HG03558 (cell line): ENCODE measurements around the gene MAGI2.
"Not testable (repeated sequence)": the region's sequence is repeated elsewhere in the genome, so short reads cannot be mapped to it uniquely, and the experiment has no call there.

Source experiments
- ATAC-seq: cut with Tn5 transposase; IDR thresholded peaks from one replicate; pipeline ENCODE4 v1.9.1; 2021; ENCODE audit warnings: moderate number of reproducible peaks; ENCODE audit not compliant: unreplicated experiment; ENCODE audit errors: extremely low read depth

The MAGI2 gene

GRCh38 chr7:78307892-78308291 lies 1145.6 kb downstream of the MAGI2 start:
- ATAC-seq, result no peak

- ATAC-seq, result no peak
Observed at GRCh38 chr7:78306634-78307033, 1146.8 kb downstream of the MAGI2 start.

GRCh38 chr7:78301407-78301806 lies 1152.1 kb downstream of the MAGI2 start:
- ATAC-seq, result no peak

GRCh38 chr7:78299088-78299487 lies 1154.4 kb downstream of the MAGI2 start:
- ATAC-seq, result no peak

GRCh38 chr7:78296644-78297371 lies 1156.7 kb downstream of the MAGI2 start:
- no peak for ATAC-seq

GRCh38 chr7:78296046-78296597 lies 1157.3 kb downstream of the MAGI2 start:
- no peak for ATAC-seq

GRCh38 chr7:78289471-78289870 lies 1164.0 kb downstream of the MAGI2 start:
- not testable (repeated sequence) for ATAC-seq

- ATAC-seq, result no peak
Observed at GRCh38 chr7:78284945-78285344, 1168.5 kb downstream of the MAGI2 start.

- no peak for ATAC-seq
Observed at GRCh38 chr7:78280276-78280675, 1173.2 kb downstream of the MAGI2 start.

GRCh38 chr7:78279457-78279856 lies 1174.0 kb downstream of the MAGI2 start:
- ATAC-seq, result no peak

- ATAC-seq, result no peak
Observed at GRCh38 chr7:78279032-78279431, 1174.4 kb downstream of the MAGI2 start.

GRCh38 chr7:78267141-78267540 lies 1186.3 kb downstream of the MAGI2 start:
- no peak for ATAC-seq

- ATAC-seq, result no peak
Observed at GRCh38 chr7:78265486-78265885, 1188.0 kb downstream of the MAGI2 start.

- ATAC-seq, result no peak
Observed at GRCh38 chr7:78265071-78265470, 1188.4 kb downstream of the MAGI2 start.

GRCh38 chr7:78264105-78264504 lies 1189.4 kb downstream of the MAGI2 start:
- ATAC-seq, result no peak

- no peak for ATAC-seq
Observed at GRCh38 chr7:78261739-78262138, 1191.7 kb downstream of the MAGI2 start.

- ATAC-seq, result no peak
Observed at GRCh38 chr7:78261302-78261701, 1192.2 kb downstream of the MAGI2 start.

GRCh38 chr7:78260826-78261225 lies 1192.6 kb downstream of the MAGI2 start:
- no peak for ATAC-seq

GRCh38 chr7:78254726-78255055 lies 1198.8 kb downstream of the MAGI2 start:
- no peak for ATAC-seq

GRCh38 chr7:78253850-78254725 lies 1199.4 kb downstream of the MAGI2 start:
- no peak for ATAC-seq

GRCh38 chr7:78248867-78249266 lies 1204.6 kb downstream of the MAGI2 start:
- no peak for ATAC-seq
